ENCODE results near the gene ANO7.

DNA sequence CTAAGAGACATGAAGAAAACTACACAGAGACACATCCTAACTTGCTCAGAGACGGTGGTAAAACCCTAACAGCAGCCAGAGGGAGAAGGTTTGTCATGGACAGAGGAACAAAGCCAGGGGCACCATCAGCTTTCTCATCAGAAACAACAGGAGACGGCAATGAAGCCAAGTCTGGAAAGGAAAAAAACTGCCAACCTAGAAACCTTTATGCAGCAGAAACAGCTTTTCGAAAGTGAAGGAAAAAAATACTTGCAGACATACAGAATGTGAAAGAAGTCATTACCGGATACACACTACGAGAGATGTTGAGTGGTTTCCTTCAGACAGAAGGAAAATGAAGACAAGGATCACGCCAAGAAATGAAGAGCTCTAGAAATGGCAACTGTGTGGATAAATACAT is 55.9 kb downstream of the ANO7 start:
- TF ChIP-seq, protein P1, sequence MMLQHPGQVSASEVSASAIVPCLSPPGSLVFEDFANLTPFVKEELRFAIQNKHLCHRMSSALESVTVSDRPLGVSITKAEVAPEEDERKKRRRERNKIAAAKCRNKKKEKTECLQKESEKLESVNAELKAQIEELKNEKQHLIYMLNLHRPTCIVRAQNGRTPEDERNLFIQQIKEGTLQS (IDR thresholded peaks at IDR 0.05; ENCODE audit: insufficient read depth, low read depth, low read length) = no peak
- TF ChIP-seq EP300 (IDR thresholded peaks at IDR 0.05; ENCODE audit: borderline replicate concordance in 1 of 2, low read depth in 2 of 2, low read length in 2 of 2) (no peak), BRCA1 (IDR thresholded peaks at IDR 0.05; ENCODE audit: low read depth, low read length) (no peak), TAF1 (IDR thresholded peaks at IDR 0.05; ENCODE audit: low read depth, low read length) (no peak), YY1 (IDR thresholded peaks at IDR 0.05; ENCODE audit: low read depth, low read length) (no peak), CBX5 (IDR thresholded peaks at IDR 0.05; ENCODE audit: low read depth, low read length) (no peak)
